Measurements from ENCODE around the gene C12orf50. TPM values are rescaled to one million over a fixed set of nuclear protein-coding genes. Genes with fewer than 3 reads are reported as not detected.

Gene C12orf50
- total and polyA plus RNA-seq, 2 experiments from 2014 or later, result 0.03 TPM; not detected in 1

- TF ChIP-seq REST (IDR thresholded peaks at IDR 0.05; ENCODE audit: unreplicated experiment) (no peak), STAT1 (IDR thresholded peaks at IDR 0.05; ENCODE audit: unreplicated experiment) (no peak), POLR2AphosphoS5 (IDR thresholded peaks at IDR 0.05; ENCODE audit: low read depth) (no peak), EZH2phosphoT487 (IDR thresholded peaks at IDR 0.05; ENCODE audit: unreplicated experiment) (no peak)
Measured at GRCh38 chr12:88001327-88001726, 27.9 kb downstream of the C12orf50 start (continued).

- no peaks in the 10 kb centered on the region for H3K27me3 ChIP-seq (ENCODE audit: insufficient read depth)
- ATAC-seq, result peak; percentile 98
- H3K9me2 ChIP-seq (ENCODE audit: insufficient read depth), result no peaks in the 10 kb centered on the region
- H3K4me1 Mint-ChIP-seq, result peaks cover 3% of the 10 kb centered on the region; the same call in 2 of the 3 replicates
- no peak overlapping the region for H3K27ac Mint-ChIP-seq
- H3K4me2 ChIP-seq, result no peak overlapping the region
- no peaks in the 10 kb centered on the region for H3F3A ChIP-seq (replicated peaks; ENCODE audit: low read depth)
- H3K4me1 ChIP-seq (ENCODE audit: insufficient read depth), result no peaks in the 10 kb centered on the region
- H3K27me3 Mint-ChIP-seq (ENCODE audit: insufficient read depth, low read depth, poor library complexity), result no peaks in the 10 kb centered on the region
- H3K4me3 Mint-ChIP-seq, result no peak overlapping the region
- H3K36me3 ChIP-seq (ENCODE audit: insufficient read depth), result no peaks in the 10 kb centered on the region
- H3K36me3 Mint-ChIP-seq (ENCODE audit: low read depth), result no peaks in the 10 kb centered on the region
- H3K4me3 ChIP-seq, result no peak overlapping the region
- H2AFZ ChIP-seq, result no peak overlapping the region
- TF ChIP-seq EZH2 (IDR thresholded peaks at IDR 0.05; ENCODE audit: low read depth, unreplicated experiment) (no peak), CTCF (conservative IDR thresholded peaks at IDR 0.05; ENCODE audit: low read depth in 2 of 2) (peak; percentile 87 to 96)
- DNase-seq (ENCODE audit: low spot score), result peak; percentile 86
- no peaks in the 10 kb centered on the region for H3K79me2 ChIP-seq (replicated peaks; ENCODE audit: insufficient read depth)
- H3K27ac ChIP-seq (ENCODE audit: low read depth), result no peak overlapping the region
- H4K20me1 ChIP-seq (replicated peaks; ENCODE audit: insufficient read depth), result no peaks in the 10 kb centered on the region
- H3K9me3 Mint-ChIP-seq, result no peaks in the 10 kb centered on the region; the same call in 2 of the 3 replicates
Measured at GRCh38 chr12:87995581-87996178, 33.5 kb downstream of the C12orf50 start.

GRCh38 chr12:87991483-87991882, 37.7 kb downstream of the C12orf50 start:
- no peaks in the 10 kb centered on the region for H3K27me3 ChIP-seq (ENCODE audit: insufficient read depth)
- no peaks in the 10 kb centered on the region for H3K36me3 ChIP-seq (ENCODE audit: insufficient read depth)
- DNase-seq (ENCODE audit: low spot score), result no peak
- no peaks in the 10 kb centered on the region for H3K79me2 ChIP-seq (replicated peaks; ENCODE audit: insufficient read depth)
- H2AFZ ChIP-seq, result no peak overlapping the region
- H3K27ac ChIP-seq (ENCODE audit: low read depth), result no peak overlapping the region
- Mint-ChIP-seq H3K4me3 (no peak overlapping the region), H3K4me1 (peaks cover 3% of the 10 kb centered on the region; the same call in 2 of the 3 replicates), H3K27me3 (ENCODE audit: insufficient read depth, low read depth, poor library complexity) (no peaks in the 10 kb centered on the region), H3K27ac (no peak overlapping the region), H3K36me3 (ENCODE audit: low read depth) (no peaks in the 10 kb centered on the region), H3K9me3 (no peaks in the 10 kb centered on the region)
- H3K4me3 ChIP-seq, result no peak overlapping the region
- H4K20me1 ChIP-seq (replicated peaks; ENCODE audit: insufficient read depth), result no peaks in the 10 kb centered on the region
- H3K9me2 ChIP-seq (ENCODE audit: insufficient read depth), result no peaks in the 10 kb centered on the region
- ATAC-seq, result no peak
- no peaks in the 10 kb centered on the region for H3F3A ChIP-seq (replicated peaks; ENCODE audit: low read depth)
- no peaks in the 10 kb centered on the region for H3K4me1 ChIP-seq (ENCODE audit: insufficient read depth)
- H3K4me2 ChIP-seq, result no peak overlapping the region
- TF ChIP-seq ZNF114 (CRISPR knock-in tag; IDR thresholded peaks at IDR 0.05), result no peak
- TF ChIP-seq JUNB (IDR thresholded peaks at IDR 0.05; ENCODE audit: unreplicated experiment), result no peak
- no peak for TF ChIP-seq ZNF331 (CRISPR knock-in tag; IDR thresholded peaks at IDR 0.05; ENCODE audit: low read depth)
